ENCODE results near the gene UBC.

- TF ChIP-seq, protein P1, sequence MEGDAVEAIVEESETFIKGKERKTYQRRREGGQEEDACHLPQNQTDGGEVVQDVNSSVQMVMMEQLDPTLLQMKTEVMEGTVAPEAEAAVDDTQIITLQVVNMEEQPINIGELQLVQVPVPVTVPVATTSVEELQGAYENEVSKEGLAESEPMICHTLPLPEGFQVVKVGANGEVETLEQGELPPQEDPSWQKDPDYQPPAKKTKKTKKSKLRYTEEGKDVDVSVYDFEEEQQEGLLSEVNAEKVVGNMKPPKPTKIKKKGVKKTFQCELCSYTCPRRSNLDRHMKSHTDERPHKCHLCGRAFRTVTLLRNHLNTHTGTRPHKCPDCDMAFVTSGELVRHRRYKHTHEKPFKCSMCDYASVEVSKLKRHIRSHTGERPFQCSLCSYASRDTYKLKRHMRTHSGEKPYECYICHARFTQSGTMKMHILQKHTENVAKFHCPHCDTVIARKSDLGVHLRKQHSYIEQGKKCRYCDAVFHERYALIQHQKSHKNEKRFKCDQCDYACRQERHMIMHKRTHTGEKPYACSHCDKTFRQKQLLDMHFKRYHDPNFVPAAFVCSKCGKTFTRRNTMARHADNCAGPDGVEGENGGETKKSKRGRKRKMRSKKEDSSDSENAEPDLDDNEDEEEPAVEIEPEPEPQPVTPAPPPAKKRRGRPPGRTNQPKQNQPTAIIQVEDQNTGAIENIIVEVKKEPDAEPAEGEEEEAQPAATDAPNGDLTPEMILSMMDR (conservative IDR thresholded peaks at IDR 0.05; ENCODE audit: low read depth, low read length) = no peak
- no peak for TF ChIP-seq EZH2 (IDR thresholded peaks at IDR 0.05; ENCODE audit: borderline replicate concordance, low read depth, low read length, poor library complexity, severe bottlenecking)
Measured at GRCh38 chr12:124877423-124877822, 37.0 kb downstream of the UBC start.

Data from A673 (cell line).